HEK293T (cell line): ENCODE measurements around the gene TMEM215.
"Not testable (repeated sequence)": the region's sequence is repeated elsewhere in the genome, so short reads cannot be mapped to it uniquely, and the experiment has no call there.

Source experiments
- CTCF ChIA-PET: fragments of 350-600 bp; formaldehyde crosslinking; extraction: SDS; loops from one replicate; lab custom pipeline; 2021; ENCODE audit warnings: antibody characterized with exemption, inconsistent platforms; lab: Yijun Ruan, JAX
- POLR2A ChIA-PET: fragments of 350-600 bp; formaldehyde crosslinking; extraction: SDS; loops from one replicate; lab custom pipeline; 2020; ENCODE audit warnings: antibody characterized with exemption, inconsistent platforms; lab: Yijun Ruan, JAX
- DNase-seq: peaks from one replicate; pipeline ENCODE4 v3.0.0; 2012; ENCODE audit warnings: mixed read lengths; ENCODE audit errors: extremely low spot score
- ARNT ChIP-seq: fragments of 450-650 bp; IDR thresholded peaks from 2 replicates; pipeline ENCODE4 v1.6.1; 2017; ENCODE audit warnings: mild to moderate bottlenecking
- BHLHE40 ChIP-seq: fragments of 450-650 bp; IDR thresholded peaks from 2 replicates; pipeline ENCODE4 v1.6.1; 2016; ENCODE audit warnings: mild to moderate bottlenecking, moderate library complexity, borderline replicate concordance
- CTBP1 ChIP-seq: fragments of 450-650 bp; IDR thresholded peaks from 2 replicates; pipeline ENCODE4 v1.6.1; 2016; ENCODE audit warnings: borderline replicate concordance
- ELF4 ChIP-seq: fragments of 450-650 bp; IDR thresholded peaks from 2 replicates; pipeline ENCODE4 v1.6.1; 2017; ENCODE audit warnings: antibody characterized with exemption
- FOXA1 ChIP-seq: fragments of 450-650 bp; IDR thresholded peaks from 2 replicates; pipeline ENCODE4 v1.6.1; 2016; ENCODE audit warnings: mild to moderate bottlenecking
- FOXK2 ChIP-seq: fragments of 450-650 bp; IDR thresholded peaks from 2 replicates; pipeline ENCODE4 v1.6.1; 2016; ENCODE audit warnings: mild to moderate bottlenecking
- FOXM1 ChIP-seq: fragments of 450-650 bp; IDR thresholded peaks from 2 replicates; pipeline ENCODE4 v1.6.1; 2017; ENCODE audit warnings: mild to moderate bottlenecking, borderline replicate concordance
- HDGF ChIP-seq: fragments of 450-650 bp; IDR thresholded peaks from 2 replicates; pipeline ENCODE4 v1.6.1; 2017; ENCODE audit warnings: antibody characterized with exemption, borderline replicate concordance
- L3MBTL2 ChIP-seq: fragments of 450-650 bp; conservative IDR thresholded peaks from 2 replicates; pipeline ENCODE4 v1.6.1; 2016; ENCODE audit warnings: mild to moderate bottlenecking
- LEF1 ChIP-seq: fragments of 450-650 bp; IDR thresholded peaks from 2 replicates; pipeline ENCODE4 v1.6.1; 2017; ENCODE audit warnings: mild to moderate bottlenecking, borderline replicate concordance
- NFRKB ChIP-seq: fragments of 450-650 bp; IDR thresholded peaks from 2 replicates; pipeline ENCODE4 v1.6.1; 2016; ENCODE audit warnings: mild to moderate bottlenecking, moderate library complexity
- PKNOX1 ChIP-seq: fragments of 450-650 bp; IDR thresholded peaks from 2 replicates; pipeline ENCODE4 v1.6.1; 2016
- SP1 ChIP-seq: fragments of 450-650 bp; IDR thresholded peaks from 2 replicates; pipeline ENCODE4 v1.6.1; 2017
- SUZ12 ChIP-seq: fragments of 450-650 bp; IDR thresholded peaks from 2 replicates; pipeline ENCODE4 v1.6.1; 2016; ENCODE audit warnings: mild to moderate bottlenecking
- TARDBP ChIP-seq: fragments of 450-650 bp; IDR thresholded peaks from 2 replicates; pipeline ENCODE4 v1.6.1; 2016
- ZNF384 ChIP-seq: fragments of 450-650 bp; IDR thresholded peaks from 2 replicates; pipeline ENCODE4 v1.6.1; 2016

Gene TMEM215

GRCh38 chr9:32755730-32756129 is 27.6 kb upstream of the TMEM215 start:
- ChIA-PET POLR2A (no interaction called here), CTCF (no interaction called here)
- TF ChIP-seq TARDBP (no peak), CTBP1 (no peak), LEF1 (no peak), FOXM1 (no peak), SP1 (no peak), L3MBTL2 (no peak), NFRKB (no peak), FOXA1 (no peak), ELF4 (no peak), ZNF384 (no peak), SUZ12 (no peak), HDGF (no peak), PKNOX1 (no peak), FOXK2 (no peak), BHLHE40 (no peak), ARNT (no peak)
- no peak for DNase-seq

GRCh38 chr9:32764139-32764538 is 19.2 kb upstream of the TMEM215 start:
- DNase-seq = no peak
- CTCF ChIA-PET = no interaction called here
- TF ChIP-seq ELF4 (peak; percentile 72), ARNT (no peak), FOXK2 (no peak)
- POLR2A ChIA-PET = no interaction called here

DNA sequence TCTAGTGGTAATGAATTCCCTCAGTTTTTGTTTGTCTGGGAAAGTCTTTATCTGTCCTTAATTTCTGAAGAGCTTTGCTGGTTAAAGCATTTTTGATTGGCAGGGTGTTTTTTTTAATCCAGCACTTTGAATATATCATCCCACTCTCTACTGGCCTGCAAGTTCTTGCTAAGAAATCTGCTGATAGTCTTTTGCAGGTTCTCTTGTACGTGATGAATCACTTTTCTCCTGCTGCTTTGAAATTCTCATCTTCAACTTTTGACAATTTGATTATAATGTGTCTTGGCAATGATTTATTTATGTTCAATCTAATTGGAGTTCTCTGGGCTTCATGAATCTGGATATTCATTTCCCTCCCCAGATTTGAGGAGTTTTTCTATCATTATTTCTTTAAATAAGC is 8.1 kb upstream of the TMEM215 start:
- no peak for DNase-seq
- ChIA-PET POLR2A (no interaction called here), CTCF (no interaction called here)
- TF ChIP-seq HDGF (no peak), SUZ12 (no peak), LEF1 (no peak), TARDBP (no peak), BHLHE40 (no peak), ZNF384 (no peak), FOXK2 (no peak), ARNT (no peak), SP1 (no peak), FOXM1 (no peak), NFRKB (no peak), PKNOX1 (no peak), L3MBTL2 (no peak), ELF4 (no peak), FOXA1 (no peak), CTBP1 (no peak)

- POLR2A ChIA-PET = no interaction called here
- TF ChIP-seq ZNF384 = no peak
- TF ChIP-seq LEF1 = no peak
- no peak for TF ChIP-seq BHLHE40
- no peak for TF ChIP-seq FOXK2
- TF ChIP-seq FOXM1 = no peak
- no peak for TF ChIP-seq L3MBTL2
- no peak for TF ChIP-seq PKNOX1
- no peak for TF ChIP-seq CTBP1
- TF ChIP-seq SUZ12 = no peak
- TF ChIP-seq TARDBP = no peak
- no peak for TF ChIP-seq ELF4
- TF ChIP-seq SP1 = no peak
- TF ChIP-seq FOXA1 = no peak
- no peak for TF ChIP-seq NFRKB
- CTCF ChIA-PET = no interaction called here
- no peak for DNase-seq
These were observed 7.1 kb upstream of the TMEM215 start for GRCh38 chr9:32776201-32776600.

DNA sequence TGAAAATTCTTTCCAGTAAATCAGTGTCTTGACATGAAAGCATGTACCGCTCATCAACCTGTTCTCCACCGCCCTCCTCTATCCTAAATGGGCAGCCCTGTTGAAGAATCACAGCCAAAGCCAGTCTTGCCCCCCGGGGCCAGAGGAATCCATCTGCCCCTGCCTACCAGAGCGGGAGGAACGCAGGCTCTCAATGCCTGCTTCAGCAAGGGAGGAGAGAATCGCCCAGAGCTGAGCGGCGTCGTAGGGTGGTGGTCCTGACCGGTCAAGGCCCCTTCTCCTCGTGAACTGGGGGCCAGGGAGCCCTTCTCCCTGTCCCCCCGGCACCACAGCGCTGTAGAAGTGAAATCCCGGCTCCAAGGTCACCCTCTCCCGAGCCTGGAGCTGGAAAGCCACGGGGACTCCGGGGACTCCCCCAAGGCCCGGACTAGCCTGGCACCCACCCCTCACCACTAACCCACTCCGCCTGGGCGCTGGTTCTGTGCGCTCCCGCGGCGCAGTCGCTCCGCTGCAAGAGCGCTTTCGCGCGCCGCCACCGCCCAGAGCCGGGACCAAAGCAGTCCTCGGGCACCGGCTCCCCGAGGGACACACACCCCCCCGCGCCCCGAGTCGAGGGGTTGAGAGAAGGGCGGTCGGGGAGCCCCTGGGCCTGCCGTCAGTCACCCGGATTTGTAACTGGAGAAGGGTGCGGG is 718 bp upstream of the TMEM215 start:
- no peak for TF ChIP-seq FOXM1
- TF ChIP-seq SP1 = no peak
- TF ChIP-seq ARNT = no peak
- TF ChIP-seq PKNOX1 = no peak
- TF ChIP-seq HDGF = no peak
- TF ChIP-seq BHLHE40 = no peak
- TF ChIP-seq ZNF384 = no peak
- TF ChIP-seq LEF1 = no peak
- no peak for TF ChIP-seq L3MBTL2
- no peak for TF ChIP-seq FOXA1
- no peak for TF ChIP-seq CTBP1
- TF ChIP-seq NFRKB = no peak
- no peak for TF ChIP-seq ELF4
- TF ChIP-seq TARDBP = no peak
- TF ChIP-seq SUZ12 = no peak
- no peak for TF ChIP-seq FOXK2
- no peak for DNase-seq
- ChIA-PET POLR2A (no interaction called here), CTCF (no interaction called here)

GRCh38 chr9:32787816-32788215 is 4.5 kb downstream of the TMEM215 start:
- no peak for DNase-seq
- TF ChIP-seq ARNT (no peak), FOXA1 (no peak), FOXM1 (no peak), SP1 (no peak), SUZ12 (no peak), BHLHE40 (no peak), ZNF384 (no peak), PKNOX1 (no peak), FOXK2 (no peak), TARDBP (no peak), NFRKB (no peak), HDGF (no peak), CTBP1 (no peak)
- POLR2A ChIA-PET = no interaction called here
- CTCF ChIA-PET = no interaction called here

- CTCF ChIA-PET, DNase-seq, POLR2A ChIA-PET: not testable (repeated sequence)
These were observed 12.7 kb downstream of the TMEM215 start for GRCh38 chr9:32796015-32796414.
